A673 (cell line): ENCODE measurements around the gene MMP14. TPM values are rescaled to one million over a fixed set of nuclear protein-coding genes. Genes with fewer than 3 reads are reported as not detected.

Experiments used
- BruUV-seq: library from RNA; stranded (reverse); fragments of 400-500 nt; replicated peaks from 2 replicates; lab custom pipeline; 2021; lab: Mats Ljungman, UMichigan
- CTCF ChIA-PET: fragments of 300-600 bp; sonication (Branson Sonifier 250); formaldehyde crosslinking; loops from one replicate; lab custom pipeline; 2022; ENCODE audit warnings: antibody characterized with exemption; lab: Charles Lee
- POLR2A ChIA-PET: fragments of 300-600 bp; sonication (Branson Sonifier 250); formaldehyde crosslinking; loops from one replicate; lab custom pipeline; 2022; ENCODE audit warnings: antibody characterized with exemption; ENCODE audit not compliant: low non-redundant PET; lab: Charles Lee
- DNase-seq: peaks from one replicate; pipeline ENCODE4 v3.0.0-alpha.2; 2015; ENCODE audit warnings: low spot score
- H3K27ac ChIP-seq: fragments of 200-600 bp; sonication (generic); 2 replicates; pipeline ENCODE4 v1.5.1; 2016; ENCODE audit warnings: mixed run types, low read depth, mild to moderate bottlenecking, mixed read lengths, antibody characterized with exemption, low read length; ENCODE audit not compliant: poor library complexity, severe bottlenecking
- H3K27me3 ChIP-seq: fragments of 200-600 bp; sonication (generic); replicated peaks from 2 replicates; pipeline ENCODE4 v1.6.1; 2017; ENCODE audit warnings: mixed run types, low read depth, mild to moderate bottlenecking, mixed read lengths, antibody characterized with exemption, low read length; ENCODE audit not compliant: insufficient read depth, poor library complexity
- H3K36me3 ChIP-seq: fragments of 200-600 bp; sonication (generic); 2 replicates; pipeline ENCODE4 v1.6.1; 2016; ENCODE audit warnings: mixed run types, mild to moderate bottlenecking, mixed read lengths, antibody characterized with exemption, low read length; ENCODE audit not compliant: insufficient read depth, poor library complexity, severe bottlenecking
- H3K4me1 ChIP-seq: fragments of 200-600 bp; sonication (generic); 2 replicates; pipeline ENCODE4 v1.6.1; 2017; ENCODE audit warnings: mixed run types, mild to moderate bottlenecking, mixed read lengths, antibody characterized with exemption, low read length; ENCODE audit not compliant: insufficient read depth, poor library complexity, severe bottlenecking
- H3K4me3 ChIP-seq: fragments of 200-600 bp; sonication (generic); 2 replicates; pipeline ENCODE4 v1.5.1; 2016; ENCODE audit warnings: low read depth, mixed run types, mild to moderate bottlenecking, mixed read lengths, low read length; ENCODE audit not compliant: poor library complexity, severe bottlenecking
- H3K9me3 ChIP-seq: fragments of 200-600 bp; sonication (generic); 2 replicates; pipeline ENCODE4 v1.6.1; 2016; ENCODE audit warnings: mixed run types, low read depth, mild to moderate bottlenecking, mixed read lengths, antibody characterized with exemption, low read length; ENCODE audit not compliant: poor library complexity, severe bottlenecking
- CTCF ChIP-seq: fragments of 300-800, 200-600 bp; sonication (generic); conservative IDR thresholded peaks from 2 replicates; pipeline ENCODE4 v1.5.1; 2017; ENCODE audit warnings: low read depth, mild to moderate bottlenecking, antibody characterized with exemption, low read length, moderate library complexity, mixed read lengths
- EZH2 ChIP-seq: fragments of 200-600 bp; sonication (generic); IDR thresholded peaks from 2 replicates; pipeline ENCODE4 v1.6.1; 2017; ENCODE audit warnings: borderline replicate concordance, low read depth, mild to moderate bottlenecking, mixed read lengths, antibody characterized with exemption, low read length; ENCODE audit not compliant: poor library complexity, severe bottlenecking
- intact Hi-C: fragments of 100-400 bp; cut with micrococcal nuclease; formaldehyde crosslinking; loops from one replicate; pipeline ENCODE4 v1.10.0; 2022; ENCODE audit not compliant: unreplicated experiment
- total RNA-seq: library from RNA; stranded (reverse); gene quantifications from 2 replicates; pipeline ENCODE4 v1.2.3, GENCODE V29; 2021

The MMP14 gene
- total RNA-seq, 1 experiment from 2014 or later = 91.3 TPM

GRCh38 chr14:22842211-22843122, 6.1 kb downstream of the MMP14 start:
- no peak for TF ChIP-seq CTCF
- no peak for TF ChIP-seq EZH2
- H3K4me3 ChIP-seq = no peak overlapping the region
- H3K4me1 ChIP-seq = peaks cover 13% of the 10 kb centered on the region
- BruUV-seq = no TSS peak
- no peaks in the 10 kb centered on the region for H3K9me3 ChIP-seq
- POLR2A ChIA-PET = no interaction called here
- intact Hi-C loops = no loop called here
- CTCF ChIA-PET = no interaction called here
- H3K27ac ChIP-seq = no peak overlapping the region
- H3K27me3 ChIP-seq = no peaks in the 10 kb centered on the region
- DNase-seq = no peak
- H3K36me3 ChIP-seq = peaks cover 54% of the 10 kb centered on the region

- H3K9me3 ChIP-seq = no peaks in the 10 kb centered on the region
- H3K27me3 ChIP-seq = no peaks in the 10 kb centered on the region
- peaks cover 54% of the 10 kb centered on the region for H3K36me3 ChIP-seq
- H3K4me1 ChIP-seq = peaks cover 16% of the 10 kb centered on the region
- BruUV-seq = no TSS peak
- intact Hi-C loops = no loop called here
- POLR2A ChIA-PET = no interaction called here
- CTCF ChIA-PET = no interaction called here
- no peak for TF ChIP-seq EZH2
- TF ChIP-seq CTCF = no peak
- H3K4me3 ChIP-seq = no peak overlapping the region
- no peak overlapping the region for H3K27ac ChIP-seq
- no peak for DNase-seq
Observed at GRCh38 chr14:22843123-22843925, 6.9 kb downstream of the MMP14 start.

GRCh38 chr14:22844221-22845102, 8.1 kb downstream of the MMP14 start:
- intact Hi-C loops = no loop called here
- no TSS peak for BruUV-seq
- POLR2A ChIA-PET = no interaction called here

More at GRCh38 chr14:22844221-22845102, 8.1 kb downstream of the MMP14 start:
- H3K27me3 ChIP-seq = no peaks in the 10 kb centered on the region
- H3K9me3 ChIP-seq = no peaks in the 10 kb centered on the region
- DNase-seq = no peak
- no peak overlapping the region for H3K27ac ChIP-seq
- TF ChIP-seq EZH2 = no peak
- no peak for TF ChIP-seq CTCF
- no peak overlapping the region for H3K4me3 ChIP-seq
- CTCF ChIA-PET = no interaction called here
- H3K4me1 ChIP-seq = peaks cover 20% of the 10 kb centered on the region
- peaks cover 54% of the 10 kb centered on the region for H3K36me3 ChIP-seq
